A673 (cell line): ENCODE data around the gene KRTAP19-8. TPM values are rescaled to one million over a fixed set of nuclear protein-coding genes. Genes with fewer than 3 reads are reported as not detected.

Experiments used
- BruUV-seq: library from RNA; stranded (reverse); fragments of 400-500 nt; replicated peaks from 2 replicates; lab custom pipeline; 2021; lab: Mats Ljungman, UMichigan
- CTCF ChIA-PET: fragments of 300-600 bp; sonication (Branson Sonifier 250); formaldehyde crosslinking; loops from one replicate; lab custom pipeline; 2022; ENCODE audit warnings: antibody characterized with exemption; lab: Charles Lee
- POLR2A ChIA-PET: fragments of 300-600 bp; sonication (Branson Sonifier 250); formaldehyde crosslinking; loops from one replicate; lab custom pipeline; 2022; ENCODE audit warnings: antibody characterized with exemption; ENCODE audit not compliant: low non-redundant PET; lab: Charles Lee
- DNase-seq: peaks from one replicate; pipeline ENCODE4 v3.0.0-alpha.2; 2015; ENCODE audit warnings: low spot score
- H3K27ac ChIP-seq: fragments of 200-600 bp; sonication (generic); 2 replicates; pipeline ENCODE4 v1.5.1; 2016; ENCODE audit warnings: mixed run types, low read depth, mild to moderate bottlenecking, mixed read lengths, antibody characterized with exemption, low read length; ENCODE audit not compliant: poor library complexity, severe bottlenecking
- H3K27me3 ChIP-seq: fragments of 200-600 bp; sonication (generic); replicated peaks from 2 replicates; pipeline ENCODE4 v1.6.1; 2017; ENCODE audit warnings: mixed run types, low read depth, mild to moderate bottlenecking, mixed read lengths, antibody characterized with exemption, low read length; ENCODE audit not compliant: insufficient read depth, poor library complexity
- H3K36me3 ChIP-seq: fragments of 200-600 bp; sonication (generic); 2 replicates; pipeline ENCODE4 v1.6.1; 2016; ENCODE audit warnings: mixed run types, mild to moderate bottlenecking, mixed read lengths, antibody characterized with exemption, low read length; ENCODE audit not compliant: insufficient read depth, poor library complexity, severe bottlenecking
- H3K4me1 ChIP-seq: fragments of 200-600 bp; sonication (generic); 2 replicates; pipeline ENCODE4 v1.6.1; 2017; ENCODE audit warnings: mixed run types, mild to moderate bottlenecking, mixed read lengths, antibody characterized with exemption, low read length; ENCODE audit not compliant: insufficient read depth, poor library complexity, severe bottlenecking
- H3K4me3 ChIP-seq: fragments of 200-600 bp; sonication (generic); 2 replicates; pipeline ENCODE4 v1.5.1; 2016; ENCODE audit warnings: low read depth, mixed run types, mild to moderate bottlenecking, mixed read lengths, low read length; ENCODE audit not compliant: poor library complexity, severe bottlenecking
- H3K9me3 ChIP-seq: fragments of 200-600 bp; sonication (generic); 2 replicates; pipeline ENCODE4 v1.6.1; 2016; ENCODE audit warnings: mixed run types, low read depth, mild to moderate bottlenecking, mixed read lengths, antibody characterized with exemption, low read length; ENCODE audit not compliant: poor library complexity, severe bottlenecking
- CTCF ChIP-seq: fragments of 300-800, 200-600 bp; sonication (generic); conservative IDR thresholded peaks from 2 replicates; pipeline ENCODE4 v1.5.1; 2017; ENCODE audit warnings: low read depth, mild to moderate bottlenecking, antibody characterized with exemption, low read length, moderate library complexity, mixed read lengths
- EZH2 ChIP-seq: fragments of 200-600 bp; sonication (generic); IDR thresholded peaks from 2 replicates; pipeline ENCODE4 v1.6.1; 2017; ENCODE audit warnings: borderline replicate concordance, low read depth, mild to moderate bottlenecking, mixed read lengths, antibody characterized with exemption, low read length; ENCODE audit not compliant: poor library complexity, severe bottlenecking
- intact Hi-C: fragments of 100-400 bp; cut with micrococcal nuclease; formaldehyde crosslinking; loops from one replicate; pipeline ENCODE4 v1.10.0; 2022; ENCODE audit not compliant: unreplicated experiment
- total RNA-seq: library from RNA; stranded (reverse); gene quantifications from 2 replicates; pipeline ENCODE4 v1.2.3, GENCODE V29; 2021

Gene KRTAP19-8
- total RNA-seq, 1 experiment from 2014 or later: not detected

- H3K4me3 ChIP-seq: no peak overlapping the region
- H3K36me3 ChIP-seq: no peaks in the 10 kb centered on the region
These were observed 3.2 kb upstream of the KRTAP19-8 start for GRCh38 chr21:31041295-31042079.

GRCh38 chr21:31034378-31034777 is 3.9 kb downstream of the KRTAP19-8 start:
- no peak overlapping the region for H3K4me3 ChIP-seq
- intact Hi-C loops: no loop called here
- TF ChIP-seq CTCF (no peak), EZH2 (no peak)
- H3K36me3 ChIP-seq: no peaks in the 10 kb centered on the region
- DNase-seq: no peak
- no peaks in the 10 kb centered on the region for H3K27me3 ChIP-seq
- no peaks in the 10 kb centered on the region for H3K4me1 ChIP-seq
- no TSS peak for BruUV-seq
- CTCF ChIA-PET: no interaction called here
- peaks cover 11% of the 10 kb centered on the region for H3K9me3 ChIP-seq
- POLR2A ChIA-PET: no interaction called here
- no peak overlapping the region for H3K27ac ChIP-seq

More at GRCh38 chr21:31041295-31042079, 3.2 kb upstream of the KRTAP19-8 start:
- H3K27ac ChIP-seq: no peak overlapping the region
- intact Hi-C loops: no loop called here
- ChIA-PET CTCF (no interaction called here), POLR2A (no interaction called here)
- BruUV-seq: no TSS peak
- no peak for TF ChIP-seq EZH2
- no peak for DNase-seq
- H3K27me3 ChIP-seq: no peaks in the 10 kb centered on the region
- H3K9me3 ChIP-seq: no peaks in the 10 kb centered on the region
- no peaks in the 10 kb centered on the region for H3K4me1 ChIP-seq

- ChIA-PET POLR2A (no interaction called here), CTCF (no interaction called here)
- TF ChIP-seq EZH2: no peak
- TF ChIP-seq CTCF: no peak
- Histone ChIP-seq H3K9me3 (peaks cover 11% of the 10 kb centered on the region), H3K4me1 (no peaks in the 10 kb centered on the region), H3K27me3 (no peaks in the 10 kb centered on the region), H3K36me3 (no peaks in the 10 kb centered on the region), H3K4me3 (no peak overlapping the region), H3K27ac (no peak overlapping the region)
- DNase-seq: no peak
- no TSS peak for BruUV-seq
- intact Hi-C loops: no loop called here
These were observed 7.7 kb downstream of the KRTAP19-8 start for GRCh38 chr21:31030367-31031106.
